GM12874 (cell line): ENCODE measurements around the gene PRUNE2.

ENCODE experiments used
- CTCF ChIP-seq: IDR thresholded peaks from 2 replicates; pipeline ENCODE4 v1.5.1; 2011; ENCODE audit warnings: low read depth, mild to moderate bottlenecking, control low read depth, low read length, moderate library complexity; ENCODE audit not compliant: insufficient read depth

The PRUNE2 gene

DNA sequence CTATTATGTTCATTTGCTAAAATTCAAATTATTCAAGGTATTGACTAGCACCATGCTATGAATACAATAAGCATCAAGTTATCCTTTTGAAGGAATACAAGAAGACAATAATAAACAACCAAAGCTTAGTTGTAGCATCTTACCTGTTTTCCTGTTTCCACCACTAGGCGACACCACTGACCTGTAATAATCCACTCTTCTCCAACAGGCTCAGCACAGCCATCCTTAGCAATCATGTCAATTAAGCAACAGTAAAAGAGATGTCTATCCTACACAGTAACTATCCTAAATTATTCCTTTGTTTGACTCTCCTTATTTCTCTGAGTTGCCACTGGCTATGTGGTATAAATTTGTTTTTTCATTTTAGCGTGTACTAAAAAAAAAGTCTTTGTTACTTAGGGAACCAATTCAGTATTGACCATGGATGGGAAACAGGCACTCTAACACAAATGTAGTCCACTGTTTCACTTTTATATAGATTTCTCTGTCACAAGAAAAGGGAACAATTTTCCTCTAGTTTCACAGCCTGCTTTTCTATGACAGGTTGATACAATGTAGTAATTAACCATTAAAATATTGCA lies 95.4 kb downstream of the PRUNE2 start:
- peak; percentile 79 for TF ChIP-seq CTCF

- TF ChIP-seq CTCF, result no peak
Measured at GRCh38 chr9:76808636-76809035, 97.3 kb downstream of the PRUNE2 start.

- TF ChIP-seq CTCF, result no peak
Measured at GRCh38 chr9:76803762-76804161, 102.2 kb downstream of the PRUNE2 start.

- TF ChIP-seq CTCF, result no peak
Measured at GRCh38 chr9:76803083-76803482, 102.8 kb downstream of the PRUNE2 start.

GRCh38 chr9:76800901-76801300 lies 105.0 kb downstream of the PRUNE2 start:
- no peak for TF ChIP-seq CTCF

- no peak for TF ChIP-seq CTCF
Measured at GRCh38 chr9:76799473-76799872, 106.4 kb downstream of the PRUNE2 start.

DNA sequence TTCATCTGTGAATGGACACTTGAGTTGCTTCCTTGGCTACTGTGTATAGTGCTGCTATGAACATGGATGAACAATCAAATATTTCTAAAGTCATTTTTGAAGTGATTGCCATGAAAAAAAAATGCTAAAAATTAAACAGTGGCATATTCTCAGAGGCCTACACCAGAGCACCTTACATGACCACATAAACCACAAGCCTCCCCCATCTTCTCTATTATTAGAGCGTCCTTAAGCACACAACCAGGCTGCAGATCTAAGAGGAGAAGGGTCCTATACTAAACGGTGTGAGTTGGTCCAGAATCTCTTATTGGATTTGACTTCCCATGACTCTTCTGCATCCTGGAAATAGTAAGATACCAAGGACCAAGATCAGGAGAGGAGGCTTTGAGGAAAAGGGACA lies 107.4 kb downstream of the PRUNE2 start:
- no peak for TF ChIP-seq CTCF
